CD4-positive, alpha-beta T cell (primary cell): ENCODE measurements around the gene PIWIL4. TPM values are rescaled to one million over a fixed set of nuclear protein-coding genes. Genes with fewer than 3 reads are reported as not detected.
"Not testable (repeated sequence)": the region's sequence is repeated elsewhere in the genome, so short reads cannot be mapped to it uniquely, and the experiment has no call there.

ENCODE experiments used
- ATAC-seq: fragments of 200-7000 bp; cut with Tn5 transposase; one replicate; pipeline ENCODE4 v1.10.0; 2022; ENCODE audit warnings: mild to moderate bottlenecking; ENCODE audit not compliant: poor library complexity
- CTCF ChIA-PET: fragments of 350-600 bp; sonication (Branson Sonifier 250); formaldehyde crosslinking; loops from one replicate; lab custom pipeline; 2021; ENCODE audit warnings: antibody characterized with exemption, inconsistent platforms; lab: Charles Lee
- POLR2A ChIA-PET: fragments of 350-600 bp; sonication (Branson Sonifier 250); formaldehyde crosslinking; loops from one replicate; lab custom pipeline; 2021; ENCODE audit warnings: antibody characterized with exemption, inconsistent platforms; lab: Charles Lee
- DNase-seq, 14 experiments: peaks; one replicate each; pipeline ENCODE4 v3.0.0-alpha.2; 2013 to 2020; ENCODE audit warnings: mixed read lengths in 2 of 14
- H3K27ac ChIP-seq, 2 donors: one replicate each; pipeline versions ENCODE4 v1.5.1 to v1.7.0; 2013; ENCODE audit warnings: low read length in 2 of 2, low read depth in 1 of 2, mild to moderate bottlenecking in 1 of 2
- H3K27me3 ChIP-seq, 2 experiments: 1 replicate in 1 of 2; 2 replicates in 1 of 2; pipeline versions ENCODE4 v1.6.1 to v1.7.0; 2013; ENCODE audit warnings: low read length in 2 of 2, control low read depth in 1 of 2, mild to moderate bottlenecking in 1 of 2, moderate library complexity in 1 of 2; ENCODE audit not compliant: insufficient read depth in 2 of 2, control insufficient read depth in 1 of 2
- H3K36me3 ChIP-seq: one replicate; pipeline ENCODE4 v1.6.1; 2013; ENCODE audit warnings: low read length, control low read depth; ENCODE audit not compliant: insufficient read depth
- H3K4me1 ChIP-seq: one replicate; pipeline ENCODE4 v1.6.1; 2013; ENCODE audit warnings: low read length, control low read depth; ENCODE audit not compliant: insufficient read depth
- H3K4me3 ChIP-seq: one replicate; pipeline ENCODE4 v1.5.1; 2013; ENCODE audit warnings: mild to moderate bottlenecking, low read length, moderate library complexity
- H3K9me3 ChIP-seq, 2 experiments: 1 replicate in 1 of 2; 2 replicates in 1 of 2; pipeline versions ENCODE4 v1.6.1 to v1.7.0; 2013; ENCODE audit warnings: low read length in 2 of 2, mild to moderate bottlenecking in 2 of 2, control low read depth in 1 of 2, moderate library complexity in 1 of 2; ENCODE audit not compliant: control insufficient read depth in 1 of 2, insufficient read depth in 1 of 2
- H3K27ac Mint-ChIP-seq: one replicate; pipeline ENCODE4 v1.8.0; 2020; ENCODE audit warnings: mixed read lengths
- H3K27me3 Mint-ChIP-seq: one replicate; pipeline ENCODE4 v1.8.0; 2021; ENCODE audit warnings: mixed read lengths
- H3K36me3 Mint-ChIP-seq: one replicate; pipeline ENCODE4 v1.8.0; 2021; ENCODE audit warnings: low read depth, mixed read lengths
- H3K4me1 Mint-ChIP-seq: one replicate; pipeline ENCODE4 v1.8.0; 2021; ENCODE audit warnings: low read depth, mixed read lengths
- H3K4me3 Mint-ChIP-seq: one replicate; pipeline ENCODE4 v1.8.0; 2020; ENCODE audit warnings: mild to moderate bottlenecking, mixed read lengths
- H3K9me3 Mint-ChIP-seq: one replicate; pipeline ENCODE4 v1.8.0; 2020; ENCODE audit warnings: mixed read lengths
- CTCF ChIP-seq: fragments of 200-600 bp; IDR thresholded peaks from one replicate; pipeline ENCODE4 v1.8.0; 2022; ENCODE audit warnings: antibody characterized with exemption, mild to moderate bottlenecking
- intact Hi-C, 2 experiments: fragments of 100-400 bp; cut with DNase I in 1 of 2; cut with micrococcal nuclease in 1 of 2; formaldehyde crosslinking; loops; one replicate each; pipeline versions ENCODE4 v1.15.1 to v1.9.0; 2023 to 2025; cut with DNase I, micrococcal nuclease
- total RNA-seq, 174 experiments: library from RNA in 2 of 174; stranded (reverse) in 2 of 174; gene quantifications; one replicate each; pipeline ENCODE4 v1.2.3 and lab custom pipeline; 2021 to 2026

Gene PIWIL4
- total RNA-seq, 2 experiments from 2014 or later: 1.3 to 1.4 TPM

- CTCF ChIA-PET: no interaction called here
- Histone ChIP-seq H3K9me3 (peaks cover 0 to 4% of the 10 kb centered on the region in 2 experiments), H3K4me3 (no peak overlapping the region), H3K27ac (no peak overlapping the region), H3K36me3 (no peaks in the 10 kb centered on the region), H3K27me3 (no peaks in the 10 kb centered on the region), H3K4me1 (no peaks in the 10 kb centered on the region)
- no peak overlapping the region for H3K4me3 Mint-ChIP-seq
- H3K27me3 Mint-ChIP-seq: no peaks in the 10 kb centered on the region
- DNase-seq: no peak
- no peak for ATAC-seq
- no peaks in the 10 kb centered on the region for H3K9me3 Mint-ChIP-seq
- no peak overlapping the region for H3K27ac Mint-ChIP-seq
- intact Hi-C loops: no loop called here
- POLR2A ChIA-PET: no interaction called here
- no peaks in the 10 kb centered on the region for H3K36me3 Mint-ChIP-seq
- no peaks in the 10 kb centered on the region for H3K4me1 Mint-ChIP-seq
- TF ChIP-seq CTCF: no peak
Observed at GRCh38 chr11:94568200-94568599, 1.0 kb downstream of the PIWIL4 start.

GRCh38 chr11:94568717-94569116, 1.5 kb downstream of the PIWIL4 start:
- Mint-ChIP-seq H3K27me3 (no peaks in the 10 kb centered on the region), H3K27ac (no peak overlapping the region), H3K9me3 (no peaks in the 10 kb centered on the region), H3K4me3 (no peak overlapping the region), H3K4me1 (no peaks in the 10 kb centered on the region), H3K36me3 (no peaks in the 10 kb centered on the region)
- DNase-seq (no peak), ATAC-seq (no peak)
- ChIA-PET POLR2A (no interaction called here), CTCF (no interaction called here)
- no peaks in the 10 kb centered on the region for H3K36me3 ChIP-seq
- H3K27ac ChIP-seq: no peak overlapping the region
- TF ChIP-seq CTCF: no peak
- no peaks in the 10 kb centered on the region for H3K4me1 ChIP-seq
- no peaks in the 10 kb centered on the region for H3K27me3 ChIP-seq
- H3K4me3 ChIP-seq: no peak overlapping the region
- H3K9me3 ChIP-seq: peaks cover 0 to 4% of the 10 kb centered on the region in 2 experiments
- intact Hi-C loops: no loop called here

DNA sequence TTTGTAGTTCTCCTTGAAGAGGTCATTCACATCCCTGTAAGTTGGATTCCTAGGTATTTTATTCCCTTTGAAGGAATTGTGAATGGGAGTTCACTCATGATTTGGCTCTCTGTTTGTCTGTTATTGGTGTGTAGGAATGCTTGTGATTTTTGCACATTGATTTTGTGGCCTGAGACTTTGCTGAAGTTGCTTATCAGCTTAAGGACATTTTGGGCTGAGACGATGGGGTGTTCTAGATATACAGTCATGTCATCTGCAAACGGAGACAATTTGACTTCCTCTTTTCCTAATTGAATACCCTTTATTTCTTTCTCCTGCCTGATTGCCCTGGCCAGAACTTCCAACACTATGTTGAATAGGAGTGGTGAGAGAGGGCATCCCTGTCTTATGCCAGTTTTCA, 5.8 kb downstream of the PIWIL4 start:
- ATAC-seq, H3K27ac ChIP-seq, intact Hi-C loops, CTCF ChIA-PET, H3K27me3 ChIP-seq, H3K36me3 ChIP-seq, POLR2A ChIA-PET, H3K4me1 ChIP-seq, H3K36me3 Mint-ChIP-seq, H3K4me1 Mint-ChIP-seq, H3K9me3 Mint-ChIP-seq, H3K9me3 ChIP-seq, H3K27ac Mint-ChIP-seq, H3K4me3 Mint-ChIP-seq, H3K27me3 Mint-ChIP-seq, DNase-seq, H3K4me3 ChIP-seq: not testable (repeated sequence)

DNA sequence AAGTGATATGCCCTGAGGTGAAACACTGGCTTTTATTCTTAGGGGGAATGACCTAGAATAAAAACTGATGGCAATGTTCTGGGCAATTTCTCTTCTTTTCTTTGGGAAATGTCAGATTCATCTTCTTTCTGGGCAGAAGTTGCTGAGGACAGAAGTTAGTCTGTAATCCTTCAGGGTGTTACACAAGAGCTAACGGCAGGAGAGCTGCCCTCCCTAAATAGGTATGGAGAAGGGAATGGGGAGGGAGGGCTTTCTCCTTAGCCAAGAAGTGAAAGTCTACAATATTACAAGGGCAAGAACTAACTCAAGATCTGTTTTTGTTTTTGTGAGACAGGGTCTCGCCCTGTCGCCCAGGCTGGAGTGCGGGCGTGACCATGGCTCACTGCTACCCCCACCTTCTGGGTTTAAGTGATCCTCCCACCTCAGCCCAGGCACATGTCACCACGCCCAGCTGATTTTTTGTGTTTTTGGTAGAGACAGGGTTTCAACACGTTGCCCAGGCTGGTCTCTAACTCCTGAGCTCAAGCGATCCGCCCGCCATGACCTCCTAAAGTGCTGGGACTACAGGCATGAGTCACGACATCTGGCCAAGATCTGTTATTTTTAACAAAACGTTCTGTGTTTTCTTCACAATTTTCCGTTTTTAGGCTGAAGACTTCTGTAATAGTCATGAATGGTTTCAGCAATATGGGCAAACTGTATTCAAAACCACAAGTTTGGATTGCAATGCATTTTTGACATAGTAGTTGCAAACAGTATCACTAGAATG, 7.2 kb downstream of the PIWIL4 start:
- no peak for ATAC-seq
- Histone ChIP-seq H3K27ac (no peak overlapping the region), H3K4me1 (no peaks in the 10 kb centered on the region), H3K4me3 (peak overlapping the region; percentile 1), H3K9me3 (peaks cover 0 to 4% of the 10 kb centered on the region in 2 experiments), H3K36me3 (no peaks in the 10 kb centered on the region), H3K27me3 (no peaks in the 10 kb centered on the region)
- DNase-seq: peak in 1 of 14 experiments; percentile 24
- no peak overlapping the region for H3K4me3 Mint-ChIP-seq
- POLR2A ChIA-PET: no interaction called here
- no peak for TF ChIP-seq CTCF
- H3K36me3 Mint-ChIP-seq: no peaks in the 10 kb centered on the region
- CTCF ChIA-PET: no interaction called here
- H3K27me3 Mint-ChIP-seq: no peaks in the 10 kb centered on the region
- intact Hi-C loops: no loop called here
- no peaks in the 10 kb centered on the region for H3K4me1 Mint-ChIP-seq
- no peak overlapping the region for H3K27ac Mint-ChIP-seq
- no peaks in the 10 kb centered on the region for H3K9me3 Mint-ChIP-seq
